Cardiac fibroblast (primary cell): ENCODE measurements around the gene ONECUT3.

Source experiments
- DNase-seq, 2 donors: peaks; one replicate each; pipeline versions ENCODE4 v3.0.0 to v3.0.0-alpha.2; 2010; ENCODE audit warnings: low read depth in 2 of 2
- H3K4me3 ChIP-seq, 2 donors: replicated peaks in 1 of 2; 1 replicate in 1 of 2; 2 replicates in 1 of 2; pipeline ENCODE4 v1.5.1; 2011; ENCODE audit warnings: low read depth in 2 of 2, low read length in 2 of 2, mild to moderate bottlenecking in 2 of 2, moderate library complexity in 1 of 2
- TF ChIP-seq, protein P1 (sequence below): IDR thresholded peaks from one replicate; pipeline ENCODE4 v1.5.1; 2011; ENCODE audit warnings: low read depth, mild to moderate bottlenecking, low read length, inconsistent platforms

The ONECUT3 gene

GRCh38 chr19:1717200-1717969 is 35.9 kb upstream of the ONECUT3 start:
- no peak for DNase-seq
- TF ChIP-seq, protein P1, sequence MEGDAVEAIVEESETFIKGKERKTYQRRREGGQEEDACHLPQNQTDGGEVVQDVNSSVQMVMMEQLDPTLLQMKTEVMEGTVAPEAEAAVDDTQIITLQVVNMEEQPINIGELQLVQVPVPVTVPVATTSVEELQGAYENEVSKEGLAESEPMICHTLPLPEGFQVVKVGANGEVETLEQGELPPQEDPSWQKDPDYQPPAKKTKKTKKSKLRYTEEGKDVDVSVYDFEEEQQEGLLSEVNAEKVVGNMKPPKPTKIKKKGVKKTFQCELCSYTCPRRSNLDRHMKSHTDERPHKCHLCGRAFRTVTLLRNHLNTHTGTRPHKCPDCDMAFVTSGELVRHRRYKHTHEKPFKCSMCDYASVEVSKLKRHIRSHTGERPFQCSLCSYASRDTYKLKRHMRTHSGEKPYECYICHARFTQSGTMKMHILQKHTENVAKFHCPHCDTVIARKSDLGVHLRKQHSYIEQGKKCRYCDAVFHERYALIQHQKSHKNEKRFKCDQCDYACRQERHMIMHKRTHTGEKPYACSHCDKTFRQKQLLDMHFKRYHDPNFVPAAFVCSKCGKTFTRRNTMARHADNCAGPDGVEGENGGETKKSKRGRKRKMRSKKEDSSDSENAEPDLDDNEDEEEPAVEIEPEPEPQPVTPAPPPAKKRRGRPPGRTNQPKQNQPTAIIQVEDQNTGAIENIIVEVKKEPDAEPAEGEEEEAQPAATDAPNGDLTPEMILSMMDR: no peak
- H3K4me3 ChIP-seq: no peak overlapping the region

DNA sequence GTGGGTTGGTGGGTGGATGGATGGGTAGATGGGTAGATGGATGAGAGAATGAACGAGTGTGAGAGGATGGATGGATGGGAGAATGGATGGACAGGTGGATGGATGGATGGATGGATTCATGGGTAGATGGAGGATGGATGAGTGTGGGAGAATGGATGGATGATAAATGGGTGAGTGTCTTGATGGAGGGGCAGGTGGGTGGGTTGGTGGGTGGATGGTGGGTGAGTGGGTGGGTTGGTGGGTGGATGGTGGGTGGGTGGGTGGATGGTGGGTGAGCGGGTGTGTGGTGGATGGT is 35.4 kb upstream of the ONECUT3 start:
- TF ChIP-seq, protein P1: no peak
- no peak for DNase-seq
- no peak overlapping the region for H3K4me3 ChIP-seq

GRCh38 chr19:1718420-1719291 is 34.6 kb upstream of the ONECUT3 start:
- no peak overlapping the region for H3K4me3 ChIP-seq
- DNase-seq: no peak
- TF ChIP-seq, protein P1: no peak

GRCh38 chr19:1719519-1719918 is 33.8 kb upstream of the ONECUT3 start:
- DNase-seq: no peak
- TF ChIP-seq, protein P1: no peak
- H3K4me3 ChIP-seq: no peak overlapping the region

DNA sequence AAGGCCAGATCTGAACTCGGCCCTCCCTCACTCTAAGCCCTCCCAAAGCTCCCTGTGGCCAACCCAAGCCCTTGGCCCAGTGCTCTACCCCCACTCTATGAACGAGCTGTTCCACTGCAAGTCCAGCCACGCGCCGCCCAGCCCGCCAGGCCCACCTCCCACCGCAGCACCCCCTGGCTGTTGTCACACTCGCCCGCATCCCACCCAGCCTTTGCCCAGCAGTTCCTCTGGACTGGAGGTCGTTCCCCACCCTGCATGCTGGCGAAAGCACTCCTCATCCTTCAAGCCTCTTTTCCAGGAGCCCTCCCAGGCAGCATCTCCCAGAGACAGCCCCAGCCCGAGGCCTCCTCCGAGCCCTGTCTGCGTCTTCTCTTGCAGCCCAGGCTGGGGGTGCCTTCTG is 33.1 kb upstream of the ONECUT3 start:
- TF ChIP-seq, protein P1: no peak
- DNase-seq: no peak
- no peak overlapping the region for H3K4me3 ChIP-seq

DNA sequence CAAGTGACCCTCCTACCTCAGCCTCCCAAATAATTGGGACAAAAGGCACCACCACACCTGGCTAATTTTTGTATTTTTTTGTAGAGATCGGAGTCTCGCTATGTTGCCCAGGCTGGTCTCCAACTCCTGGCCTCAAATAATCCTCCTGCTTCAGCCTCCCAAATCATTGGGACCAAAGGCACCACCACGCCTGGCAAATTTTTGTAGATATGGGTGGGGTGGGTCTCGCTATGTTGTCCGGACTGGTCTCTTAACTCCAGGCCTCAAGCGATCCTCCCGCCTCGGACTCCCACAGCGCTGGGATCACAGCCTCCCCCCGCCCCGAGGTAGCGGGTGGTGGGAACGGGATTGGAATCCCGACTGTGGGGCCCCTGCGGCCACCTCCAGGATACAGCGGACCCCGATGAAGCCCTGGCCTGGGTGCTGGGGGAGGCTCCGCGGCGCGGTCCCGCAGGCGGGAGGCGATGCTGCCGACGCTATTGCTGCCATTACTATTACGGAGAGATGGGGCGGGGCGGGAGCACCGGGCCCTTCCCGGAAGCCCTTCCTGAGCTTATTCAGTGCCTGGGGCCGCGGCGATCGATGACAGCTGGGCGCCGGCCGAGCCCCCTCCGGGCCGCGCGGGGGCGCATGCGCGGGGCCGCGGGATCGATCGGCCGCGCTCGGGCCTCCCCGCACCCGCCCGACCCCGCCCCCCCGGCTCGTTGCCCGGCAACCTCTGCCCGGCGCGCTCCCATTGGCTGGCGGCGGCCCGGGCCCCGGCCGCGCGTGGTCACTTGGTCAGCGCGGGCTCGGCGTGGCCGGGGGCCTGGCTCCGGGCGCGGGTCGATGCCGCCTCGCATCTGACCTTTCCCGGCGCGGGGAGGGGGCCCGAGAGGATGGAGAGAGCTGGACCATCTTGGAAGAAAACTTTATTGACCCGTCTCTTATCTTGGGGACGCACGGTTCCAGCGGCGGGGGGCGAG is 27.9 kb upstream of the ONECUT3 start:
- TF ChIP-seq, protein P1: no peak
- H3K4me3 ChIP-seq: peak overlapping the region; percentile 55 to 60
- DNase-seq: peak; percentile 44 to 62
